HG03439 (cell line): ENCODE data around the gene ACTR3C.
"Not testable (repeated sequence)": the region's sequence is repeated elsewhere in the genome, so short reads cannot be mapped to it uniquely, and the experiment has no call there.

Experiments used
- ATAC-seq: cut with Tn5 transposase; IDR thresholded peaks from one replicate; pipeline ENCODE4 v1.9.1; 2021; ENCODE audit warnings: mild to moderate bottlenecking, moderate library complexity; ENCODE audit not compliant: unreplicated experiment

The ACTR3C gene

DNA sequence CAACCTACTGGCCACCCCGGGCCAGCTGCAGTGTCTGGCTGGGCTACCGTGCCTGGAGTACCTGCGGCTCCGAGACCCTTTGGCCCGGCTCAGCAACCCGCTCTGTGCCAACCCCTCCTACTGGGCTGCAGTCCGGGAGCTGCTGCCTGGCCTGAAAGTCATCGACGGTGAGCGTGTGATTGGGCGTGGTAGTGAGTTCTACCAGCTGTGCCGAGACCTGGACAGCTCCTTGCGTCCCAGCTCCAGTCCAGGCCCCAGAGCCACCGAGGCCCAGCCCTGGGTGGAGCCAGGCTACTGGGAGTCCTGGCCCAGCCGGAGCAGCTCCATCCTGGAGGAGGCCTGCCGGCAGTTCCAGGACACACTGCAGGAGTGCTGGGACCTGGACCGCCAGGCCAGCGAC, 13.8 kb upstream of the ACTR3C start:
- no peak for ATAC-seq

GRCh38 chr7:150336746-150337145, 13.4 kb upstream of the ACTR3C start:
- ATAC-seq = no peak

DNA sequence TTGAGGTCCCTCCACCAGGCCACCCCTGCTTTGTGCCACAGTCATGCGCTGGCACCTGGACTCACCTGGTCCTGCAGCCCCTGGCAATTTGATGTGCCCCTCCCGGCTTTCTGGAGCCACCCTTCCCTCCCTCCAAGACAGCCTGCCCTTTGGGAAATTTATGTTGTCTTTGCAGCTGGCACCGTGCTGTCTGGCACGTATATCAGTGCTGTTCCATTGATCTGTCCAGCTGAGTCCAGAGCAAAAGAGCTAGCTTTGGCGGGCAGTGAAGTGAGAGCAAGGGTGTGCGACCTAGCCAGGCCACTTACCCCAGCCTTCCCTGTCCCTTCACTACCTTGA, 12.4 kb upstream of the ACTR3C start:
- no peak for ATAC-seq

GRCh38 chr7:150335108-150335773, 11.9 kb upstream of the ACTR3C start:
- ATAC-seq = no peak

GRCh38 chr7:150334108-150334507, 10.8 kb upstream of the ACTR3C start:
- ATAC-seq = no peak

DNA sequence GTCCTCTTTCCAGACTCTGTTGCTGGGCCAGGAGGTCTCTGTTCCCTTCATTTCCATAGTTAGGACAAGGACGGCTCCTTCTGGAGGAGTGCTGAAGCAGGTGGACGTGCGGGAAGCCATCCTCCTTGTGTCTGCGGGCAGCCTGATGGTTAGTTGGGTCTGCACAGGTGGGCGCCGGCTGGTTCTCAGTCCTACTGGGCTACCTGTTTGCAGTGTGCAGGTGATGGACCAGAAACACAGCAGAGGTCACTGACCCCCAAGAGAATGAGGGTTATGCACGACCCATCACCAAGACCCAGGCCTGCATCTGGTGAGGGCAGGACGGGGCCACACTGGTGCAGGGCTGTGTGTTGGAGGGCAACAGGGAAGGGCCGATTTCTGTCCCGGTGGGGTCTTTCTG, 10.3 kb upstream of the ACTR3C start:
- ATAC-seq = no peak

GRCh38 chr7:150332852-150333635, 9.7 kb upstream of the ACTR3C start:
- ATAC-seq = no peak

- ATAC-seq = no peak
These were observed 7.0 kb upstream of the ACTR3C start for GRCh38 chr7:150330211-150330885.

GRCh38 chr7:150329331-150330120, 6.2 kb upstream of the ACTR3C start:
- no peak for ATAC-seq

GRCh38 chr7:150327308-150327707, 4.0 kb upstream of the ACTR3C start:
- ATAC-seq = no peak

DNA sequence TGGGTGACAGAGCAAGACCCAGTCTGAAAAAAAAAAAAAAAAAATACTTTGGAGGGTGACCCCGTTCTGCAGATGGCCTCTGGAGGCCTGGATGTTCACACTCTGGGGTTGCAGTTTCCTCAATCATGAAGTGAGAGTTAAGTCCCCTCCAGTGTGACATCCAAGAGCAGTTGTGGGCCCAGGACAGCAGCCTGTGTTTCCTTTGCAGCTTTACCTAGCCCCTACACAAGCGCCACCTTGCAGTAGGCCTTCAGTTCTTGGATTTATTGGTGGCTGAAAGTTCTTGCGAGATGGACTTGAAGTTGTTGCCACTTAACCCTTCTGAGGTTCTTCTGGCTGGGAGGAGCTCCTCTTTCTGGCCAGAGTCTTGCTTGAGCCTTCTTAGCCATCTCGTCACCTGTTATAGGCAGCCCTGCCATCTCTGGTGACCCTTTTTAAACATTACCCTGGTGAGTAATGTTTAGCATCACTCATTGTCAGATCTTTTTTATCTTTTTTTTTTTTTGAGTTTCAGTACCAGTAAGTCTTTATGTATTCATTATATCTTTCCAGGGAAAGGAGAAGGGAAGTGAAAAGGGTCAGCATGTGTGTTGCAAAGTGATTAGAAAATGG, 3.4 kb upstream of the ACTR3C start:
- no peak for ATAC-seq

DNA sequence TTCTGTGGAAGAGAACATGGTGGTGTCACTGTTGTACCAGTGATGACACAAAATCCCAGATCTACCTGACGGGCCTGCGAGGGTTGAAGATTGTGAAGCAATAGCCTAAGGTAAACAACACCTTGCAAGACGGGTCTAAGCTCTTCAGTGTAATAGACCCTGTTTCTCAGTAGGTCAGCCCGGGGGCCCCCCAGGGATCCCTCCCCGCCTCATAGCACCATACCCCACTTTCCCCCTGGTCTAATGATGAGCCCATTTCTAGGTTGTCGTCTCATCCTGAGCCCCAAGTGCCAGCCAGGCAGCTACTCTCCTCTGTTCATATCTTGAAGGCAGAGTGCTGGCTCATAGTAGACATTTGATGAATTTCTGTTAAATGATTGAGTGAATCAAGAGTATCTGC, 2.6 kb upstream of the ACTR3C start:
- ATAC-seq = no peak

GRCh38 chr7:150325110-150325611, 1.8 kb upstream of the ACTR3C start:
- no peak for ATAC-seq

DNA sequence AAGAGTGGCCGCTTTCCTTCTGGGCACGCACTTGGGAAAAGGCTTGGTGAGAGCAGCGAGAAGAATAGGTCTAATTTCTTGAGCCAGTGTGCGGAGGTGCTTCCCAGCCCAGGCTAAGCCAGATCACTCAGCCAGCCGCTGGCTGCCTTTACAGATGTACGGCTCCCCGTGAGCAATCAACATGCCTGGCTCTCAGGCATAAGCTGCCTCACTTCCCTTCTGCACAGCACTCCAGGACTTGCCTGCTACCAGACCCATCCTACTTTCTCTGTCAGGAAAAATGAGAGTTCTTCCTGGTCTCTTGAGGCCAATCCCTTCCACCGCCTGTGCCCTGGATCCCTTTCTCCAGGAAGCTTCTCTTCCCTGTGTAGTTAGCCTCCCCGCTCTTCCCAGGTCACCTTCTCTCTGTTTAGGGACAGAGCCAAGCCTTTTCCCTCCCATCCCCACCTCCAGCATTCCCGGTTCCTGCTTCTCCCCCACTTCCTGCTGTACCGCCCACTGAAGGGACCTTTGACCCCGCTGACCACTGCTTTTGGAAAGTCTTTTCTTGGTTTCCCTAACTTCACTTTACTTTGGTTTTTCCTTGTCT, 1.1 kb upstream of the ACTR3C start:
- no peak for ATAC-seq

DNA sequence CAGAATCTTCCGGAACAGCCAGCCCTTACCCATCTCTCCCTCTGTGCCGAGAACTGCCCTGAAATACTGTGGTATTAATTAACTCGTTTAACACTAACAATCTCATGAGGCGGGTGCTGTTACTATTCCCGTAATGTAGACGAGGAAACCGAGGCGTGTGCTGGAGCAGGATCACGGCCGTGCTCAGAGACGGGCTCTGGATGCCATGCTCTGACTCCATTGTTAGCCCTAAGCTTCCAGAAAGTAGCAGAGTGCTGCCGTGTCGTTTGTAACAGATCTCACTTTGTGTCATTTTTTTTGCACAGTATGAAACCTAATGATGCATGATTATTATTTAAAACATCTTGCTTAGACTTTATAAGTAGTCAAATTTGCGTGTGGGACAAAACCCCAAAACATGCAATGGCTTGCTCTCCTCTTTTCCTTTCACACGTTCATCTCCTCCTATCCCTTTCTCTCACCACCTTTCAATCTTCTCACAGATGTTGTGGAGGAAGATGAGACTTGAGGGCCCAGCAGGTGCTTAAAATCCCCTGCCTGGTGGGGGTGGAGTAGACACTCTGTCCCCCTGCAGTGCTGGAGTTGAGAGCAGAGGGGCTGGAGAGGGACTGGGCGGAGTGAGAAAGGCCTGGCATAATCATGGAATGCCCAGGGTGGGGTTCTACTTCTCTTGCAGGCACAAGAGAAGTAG, 482 bp upstream of the ACTR3C start:
- ATAC-seq = no peak

GRCh38 chr7:150322114-150322832, 1.1 kb downstream of the ACTR3C start:
- ATAC-seq = peak; percentile 42

- no peak for ATAC-seq
These were observed 1.6 kb downstream of the ACTR3C start for GRCh38 chr7:150321788-150322113.

DNA sequence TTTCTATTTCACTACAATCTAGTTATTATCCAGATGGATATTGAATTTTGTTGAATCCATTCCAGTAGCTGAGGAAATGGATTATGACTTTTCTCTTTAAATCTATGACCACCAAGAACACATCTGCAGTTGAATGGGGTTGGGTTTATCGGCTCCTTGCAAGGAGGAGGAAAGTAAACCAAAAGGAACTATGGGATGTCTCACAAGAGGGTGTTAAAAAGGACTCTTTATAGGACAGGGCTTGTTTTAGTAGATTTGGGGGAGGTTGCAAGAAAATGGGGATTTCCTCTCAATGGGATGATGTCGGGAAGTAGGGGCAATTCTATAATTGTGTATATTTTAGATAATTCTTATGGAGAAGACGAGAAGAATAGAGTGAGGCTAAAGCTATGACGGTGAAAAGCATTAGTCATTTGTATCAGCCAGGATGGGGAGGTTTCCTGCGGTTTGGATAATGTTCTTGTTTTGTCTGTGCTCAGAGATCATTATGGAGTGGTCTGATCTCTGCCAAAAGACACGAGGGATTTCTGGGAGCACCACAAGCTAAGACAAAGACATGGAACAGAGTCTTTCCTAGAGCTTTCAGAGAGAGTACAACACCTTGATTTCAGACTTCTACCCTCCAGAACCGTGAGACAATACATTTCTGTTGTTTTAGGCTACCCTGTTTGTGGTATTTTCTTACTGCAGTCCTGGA, 5.4 kb downstream of the ACTR3C start:
- no peak for ATAC-seq

DNA sequence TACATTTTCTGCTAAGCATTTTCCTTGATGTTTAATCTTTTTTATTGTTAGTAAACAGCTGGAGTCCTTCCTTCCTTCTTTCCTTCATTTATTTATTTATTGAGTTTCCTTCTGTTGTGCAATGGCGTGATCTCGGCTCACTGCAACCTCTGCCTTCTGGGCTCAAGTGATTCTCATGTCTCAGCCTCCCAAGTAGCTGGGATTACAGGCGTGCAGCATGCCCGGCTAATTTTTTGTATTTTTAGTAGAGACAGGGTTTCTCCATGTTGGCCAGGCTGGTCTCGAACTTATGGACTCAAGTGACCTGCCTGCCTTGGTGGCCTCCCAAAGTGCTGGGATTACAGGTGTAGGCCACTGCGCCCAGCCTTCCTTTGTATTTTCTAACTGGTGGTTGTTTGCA, 6.4 kb downstream of the ACTR3C start:
- ATAC-seq = not testable (repeated sequence)
